Cardiac muscle cell (in vitro differentiated cells and primary cell): ENCODE measurements around the gene BDKRB2. TPM values are rescaled to one million over a fixed set of nuclear protein-coding genes. Genes with fewer than 3 reads are reported as not detected.

Source experiments
- DNase-seq, 2 donors: peaks; one replicate each; pipeline versions ENCODE4 v3.0.0 to v3.0.0-alpha.2; 2010 to 2017; ENCODE audit warnings: low read depth in 1 of 2, low spot score in 1 of 2
- H3K27ac ChIP-seq: fragments of 200-600 bp; sonication (generic); 2 replicates; pipeline ENCODE4 v1.5.1; 2016
- H3K27me3 ChIP-seq: fragments of 200-600 bp; sonication (generic); 2 replicates; pipeline ENCODE4 v1.6.0; 2016; ENCODE audit warnings: control low read depth
- H3K36me3 ChIP-seq: fragments of 200-600 bp; sonication (generic); 2 replicates; pipeline ENCODE4 v1.5.1; 2016; ENCODE audit warnings: control low read depth
- H3K4me1 ChIP-seq: fragments of 200-600 bp; sonication (generic); 2 replicates; pipeline ENCODE4 v1.8.1; 2017; ENCODE audit warnings: low read depth, mild to moderate bottlenecking, mixed run types
- H3K4me3 ChIP-seq: fragments of 200-600 bp; sonication (generic); 2 replicates; pipeline ENCODE4 v1.5.1; 2016; ENCODE audit warnings: mild to moderate bottlenecking
- H3K9me3 ChIP-seq: fragments of 200-600 bp; sonication (generic); 2 replicates; pipeline ENCODE4 v1.5.1; 2017; ENCODE audit warnings: low read depth, mild to moderate bottlenecking, control low read depth
- CTCF ChIP-seq: IDR thresholded peaks from 2 replicates; pipeline ENCODE4 v1.5.1; 2012; ENCODE audit warnings: low read depth, mild to moderate bottlenecking, low read length
- polyA plus RNA-seq: library from polyadenylated mRNA; unstranded; fragments of >200 nt; fragmentation: Nextera tagmentation; extraction: Ambion mirVana; gene quantifications from 2 replicates; pipeline ENCODE4 v1.2.1, GENCODE V29; 2016
- total RNA-seq: library from RNA; depleted of rRNA; stranded (reverse); fragments of >200 nt; gene quantifications from 2 replicates; pipeline ENCODE4 v1.2.3, GENCODE V29; 2016

The BDKRB2 gene
- total and polyA plus RNA-seq, 2 experiments from 2014 or later = 0.45 TPM; not detected in 1

GRCh38 chr14:96216627-96217026, 12.0 kb downstream of the BDKRB2 start:
- no peaks in the 10 kb centered on the region for H3K4me1 ChIP-seq
- no peaks in the 10 kb centered on the region for H3K36me3 ChIP-seq
- no peak for TF ChIP-seq CTCF
- no peak overlapping the region for H3K27ac ChIP-seq
- H3K27me3 ChIP-seq = no peaks in the 10 kb centered on the region
- no peaks in the 10 kb centered on the region for H3K9me3 ChIP-seq
- no peak for DNase-seq
- H3K4me3 ChIP-seq = no peak overlapping the region

GRCh38 chr14:96217376-96217913, 12.8 kb downstream of the BDKRB2 start:
- H3K36me3 ChIP-seq = no peaks in the 10 kb centered on the region
- H3K27ac ChIP-seq = no peak overlapping the region
- no peak for DNase-seq
- no peak for TF ChIP-seq CTCF
- H3K27me3 ChIP-seq = no peaks in the 10 kb centered on the region
- no peaks in the 10 kb centered on the region for H3K4me1 ChIP-seq
- no peak overlapping the region for H3K4me3 ChIP-seq
- H3K9me3 ChIP-seq = no peaks in the 10 kb centered on the region

- H3K27ac ChIP-seq = no peak overlapping the region
- no peaks in the 10 kb centered on the region for H3K27me3 ChIP-seq
These were observed 16.5 kb downstream of the BDKRB2 start for GRCh38 chr14:96221109-96221650.

GRCh38 chr14:96221841-96222240, 17.2 kb downstream of the BDKRB2 start:
- no peaks in the 10 kb centered on the region for H3K27me3 ChIP-seq
- H3K36me3 ChIP-seq = no peaks in the 10 kb centered on the region
- no peaks in the 10 kb centered on the region for H3K9me3 ChIP-seq
- TF ChIP-seq CTCF = no peak
- no peak overlapping the region for H3K27ac ChIP-seq
- peak in 1 of 2 donors; percentile 42 for DNase-seq
- no peaks in the 10 kb centered on the region for H3K4me1 ChIP-seq
- no peak overlapping the region for H3K4me3 ChIP-seq

More at GRCh38 chr14:96221109-96221650, 16.5 kb downstream of the BDKRB2 start:
- Histone ChIP-seq H3K36me3 (no peaks in the 10 kb centered on the region), H3K4me3 (no peak overlapping the region), H3K9me3 (no peaks in the 10 kb centered on the region), H3K4me1 (no peaks in the 10 kb centered on the region)
- no peak for DNase-seq
- TF ChIP-seq CTCF = no peak

- no peak for DNase-seq
- no peaks in the 10 kb centered on the region for H3K9me3 ChIP-seq
- no peaks in the 10 kb centered on the region for H3K36me3 ChIP-seq
- no peaks in the 10 kb centered on the region for H3K4me1 ChIP-seq
- H3K4me3 ChIP-seq = no peak overlapping the region
- H3K27me3 ChIP-seq = no peaks in the 10 kb centered on the region
- TF ChIP-seq CTCF = no peak
- H3K27ac ChIP-seq = no peak overlapping the region
These were observed 19.9 kb downstream of the BDKRB2 start for GRCh38 chr14:96224480-96225096.
